Stimulated activated CD8-positive, alpha-beta memory T cell treated with anti-CD3 and anti-CD28 coated beads, Interleukin-7, amount 100 ng/mL, for 24 hours (primary cell): ENCODE data around the gene SSH2.

ENCODE experiments used
- DNase-seq: peaks from one replicate; pipeline ENCODE4 v3.0.0-alpha.2; 2020; ENCODE audit warnings: low read depth

The SSH2 gene

DNA sequence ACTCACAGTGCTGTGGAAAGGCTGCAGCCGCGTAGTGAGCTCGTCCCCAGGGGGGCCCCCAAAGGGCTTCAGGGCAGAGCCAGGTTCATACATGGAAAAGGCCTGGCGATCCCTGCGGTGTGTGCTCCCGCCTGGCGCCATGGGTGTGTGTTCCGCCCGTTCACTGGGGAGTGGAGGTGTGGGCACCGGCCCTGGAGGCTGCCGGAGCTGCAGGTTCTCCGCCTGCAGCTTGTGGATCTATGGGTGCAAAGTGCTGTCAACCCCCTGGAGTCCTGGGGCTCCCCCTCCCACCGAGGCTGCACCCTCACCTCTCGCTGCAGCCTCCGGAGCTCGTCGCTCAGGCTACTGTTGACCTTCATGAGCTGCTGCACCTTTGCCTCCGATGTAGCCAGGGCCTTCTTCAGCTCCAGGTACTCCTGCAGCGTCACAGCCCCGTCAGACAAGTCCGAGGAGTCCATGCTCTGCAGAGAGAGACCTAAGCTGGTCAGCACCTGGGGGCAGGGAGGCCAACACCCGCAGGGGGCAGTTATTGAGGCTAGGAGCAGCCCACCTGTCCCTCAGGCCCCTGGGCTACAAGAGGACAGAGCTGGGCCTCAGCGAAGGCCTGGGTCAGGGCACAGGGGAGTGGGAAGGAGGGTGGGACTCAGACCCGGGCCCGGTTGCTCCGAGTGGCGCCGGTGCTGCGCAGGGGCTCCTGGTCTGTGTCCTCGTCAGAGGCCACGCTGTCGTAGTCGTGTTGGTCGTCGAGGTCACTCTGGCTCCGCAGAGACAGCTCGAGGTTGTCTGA, 353.6 kb downstream of the SSH2 start:
- DNase-seq = no peak
